HCT116 (cell line): ENCODE results near the gene C11orf58. TPM values are rescaled to one million over a fixed set of nuclear protein-coding genes. Genes with fewer than 3 reads are reported as not detected.

Experiments
- ATAC-seq: fragments of 200-7000 bp; cut with Tn5 transposase; 2 replicates; pipeline ENCODE4 v1.9.1; 2020; ENCODE audit warnings: mild to moderate bottlenecking, moderate library complexity
- BruUV-seq: library from RNA; stranded (reverse); fragments of 400-500 nt; replicated peaks from 2 replicates; lab custom pipeline; 2021; lab: Mats Ljungman, UMichigan
- CTCF ChIA-PET: fragments of 300-600 bp; sonication (Branson Sonifier 250); formaldehyde crosslinking; loops from one replicate; lab custom pipeline; 2021; ENCODE audit warnings: antibody characterized with exemption; lab: Charles Lee
- POLR2A ChIA-PET: fragments of 300-600, 350-600 bp; sonication (Branson Sonifier 250); formaldehyde crosslinking; loops from one replicate; lab custom pipeline; 2021; ENCODE audit warnings: antibody characterized with exemption; lab: Charles Lee
- RAD21 ChIA-PET, 2 experiments: fragments of 300-600 bp; sonication (Branson Sonifier 250); formaldehyde crosslinking; loops; one replicate each; lab custom pipeline; 2023; ENCODE audit warnings: low total read pairs in 2 of 2; ENCODE audit not compliant: uncharacterized antibody in 2 of 2, unreplicated experiment in 2 of 2, low non-redundant PET in 1 of 2; lab: Charles Lee
- DNase-seq: peaks from one replicate; pipeline ENCODE4 v3.0.0-alpha.2; 2010; ENCODE audit warnings: low read depth, low spot score
- H2AFZ ChIP-seq: fragments of 200-600 bp; shearing (Covaris generic), sonication (generic); 2 replicates; pipeline ENCODE4 v1.6.1; 2017; ENCODE audit warnings: low read depth, mixed run types, mixed read lengths, antibody characterized with exemption, low read length; ENCODE audit not compliant: poor library complexity, severe bottlenecking
- H3K27ac ChIP-seq: 2 replicates; pipeline ENCODE4 v1.5.1; 2012; ENCODE audit warnings: low read depth, low read length
- H3K27me3 ChIP-seq: fragments of 200-600 bp; sonication (generic); 2 replicates; pipeline ENCODE4 v1.6.1; 2016; ENCODE audit warnings: mixed run types, low read length, mixed read lengths; ENCODE audit not compliant: insufficient read depth
- H3K36me3 ChIP-seq, 2 experiments: fragments of 200-500 bp in 1 of 2; fragments of 200-600 bp in 1 of 2; sonication (Bioruptor generic) in 1 of 2; sonication (generic) in 1 of 2; 2 replicates each; pipeline versions ENCODE4 v1.5.1 to v1.6.1; 2014 to 2016; ENCODE audit warnings: low read length in 2 of 2, inconsistent platforms in 1 of 2, mixed read lengths in 1 of 2, mixed run types in 1 of 2; ENCODE audit not compliant: insufficient read depth in 2 of 2, control insufficient read depth in 1 of 2
- H3K4me1 ChIP-seq, 2 experiments: fragments of 200-600 bp in 1 of 2; sonication (generic) in 1 of 2; 2 replicates each; pipeline versions ENCODE4 v1.5.1 to v1.6.1; 2012 to 2017; ENCODE audit warnings: low read length in 2 of 2, inconsistent platforms in 1 of 2, mild to moderate bottlenecking in 1 of 2, mixed read lengths in 1 of 2, mixed run types in 1 of 2, moderate library complexity in 1 of 2; ENCODE audit not compliant: insufficient read depth in 2 of 2, control insufficient read depth in 1 of 2
- H3K4me2 ChIP-seq: fragments of 200-600 bp; sonication (generic); 2 replicates; pipeline ENCODE4 v1.6.1; 2017; ENCODE audit warnings: mixed run types, low read length, mixed read lengths
- H3K4me3 ChIP-seq, 2 experiments: fragments of 200-600 bp in 1 of 2; sonication (generic) in 1 of 2; replicated peaks in 1 of 2; 2 replicates each; pipeline ENCODE4 v1.5.1; 2011 to 2016; ENCODE audit warnings: low read length in 2 of 2, control low read depth in 1 of 2, low read depth in 1 of 2, mild to moderate bottlenecking in 1 of 2, mixed read lengths in 1 of 2, mixed run types in 1 of 2
- H3K79me2 ChIP-seq: fragments of 200-600 bp; sonication (generic); 2 replicates; pipeline ENCODE4 v1.6.1; 2017; ENCODE audit warnings: mild to moderate bottlenecking, mixed run types, low read length, moderate library complexity, mixed read lengths; ENCODE audit not compliant: insufficient read depth
- H3K9ac ChIP-seq: fragments of 200-600 bp; sonication (generic); 2 replicates; pipeline ENCODE4 v1.6.1; 2016; ENCODE audit warnings: low read length, mixed read lengths
- H3K9me2 ChIP-seq: fragments of 200-600 bp; sonication (generic), shearing (Covaris generic); 2 replicates; pipeline ENCODE4 v1.6.1; 2017; ENCODE audit warnings: mixed run types, mild to moderate bottlenecking, moderate library complexity; ENCODE audit not compliant: insufficient read depth
- H3K9me3 ChIP-seq, 2 experiments: fragments of 200-500 bp in 1 of 2; fragments of 200-600 bp in 1 of 2; sonication (Bioruptor generic) in 1 of 2; sonication (generic) in 1 of 2; 2 replicates each; pipeline ENCODE4 v1.6.1; 2014 to 2017; ENCODE audit warnings: low read length in 2 of 2, mixed read lengths in 2 of 2, inconsistent platforms in 1 of 2, low read depth in 1 of 2, mild to moderate bottlenecking in 1 of 2, mixed run types in 1 of 2, moderate library complexity in 1 of 2; ENCODE audit not compliant: control insufficient read depth in 1 of 2, insufficient read depth in 1 of 2
- H4K20me1 ChIP-seq: fragments of 200-600 bp; sonication (generic), shearing (Covaris generic); 2 replicates; pipeline ENCODE4 v1.6.1; 2017; ENCODE audit warnings: mixed run types, mild to moderate bottlenecking, moderate library complexity; ENCODE audit not compliant: insufficient read depth
- ATF3 ChIP-seq: IDR thresholded peaks from 2 replicates; pipeline ENCODE4 v1.6.1; 2012
- CBX3 ChIP-seq: IDR thresholded peaks from 2 replicates; pipeline ENCODE4 v1.6.1; 2012; ENCODE audit warnings: low read depth
- CEBPB ChIP-seq: IDR thresholded peaks from 2 replicates; pipeline ENCODE4 v1.6.1; 2012; ENCODE audit warnings: low read depth
- CTCF ChIP-seq, 3 experiments: fragments of 200-600 bp in 1 of 3; sonication (generic) in 1 of 3; IDR thresholded peaks in 2 of 3; conservative IDR thresholded peaks in 1 of 3; 2 replicates each; pipeline ENCODE4 v1.5.1; 2012 to 2017; ENCODE audit warnings: low read depth in 2 of 3, low read length in 2 of 3, antibody characterized with exemption in 1 of 3, borderline replicate concordance in 1 of 3, control low read depth in 1 of 3, mild to moderate bottlenecking in 1 of 3, mixed read lengths in 1 of 3, mixed run types in 1 of 3, moderate library complexity in 1 of 3; ENCODE audit not compliant: insufficient read depth in 1 of 3
- EZH2phosphoT487 ChIP-seq: fragments of 200-600 bp; IDR thresholded peaks from 2 replicates; pipeline ENCODE4 v1.6.1; 2018; ENCODE audit warnings: antibody characterized with exemption, borderline replicate concordance
- FOSL1 ChIP-seq: IDR thresholded peaks from 2 replicates; pipeline ENCODE4 v1.6.1; 2012; ENCODE audit warnings: low read depth
- MAX ChIP-seq: IDR thresholded peaks from 2 replicates; pipeline ENCODE4 v1.6.1; 2012
- POLR2A ChIP-seq: IDR thresholded peaks from 2 replicates; pipeline ENCODE4 v1.7.0; 2011; ENCODE audit warnings: borderline replicate concordance; ENCODE audit not compliant: insufficient read depth, insufficient read length; ENCODE audit errors: extremely low read depth
- SIN3A ChIP-seq: IDR thresholded peaks from 2 replicates; pipeline ENCODE4 v1.6.1; 2012; ENCODE audit warnings: low read depth
- SP1 ChIP-seq: IDR thresholded peaks from 2 replicates; pipeline ENCODE4 v1.6.1; 2012; ENCODE audit warnings: low read depth
- SRF ChIP-seq: IDR thresholded peaks from 2 replicates; pipeline ENCODE4 v1.6.1; 2012; ENCODE audit warnings: low read depth
- TCF7L2 ChIP-seq: IDR thresholded peaks from 2 replicates; pipeline ENCODE4 v1.7.0; 2011; ENCODE audit warnings: borderline replicate concordance, inconsistent platforms; ENCODE audit not compliant: insufficient read depth, insufficient read length; ENCODE audit errors: extremely low read depth
- YY1 ChIP-seq: IDR thresholded peaks from 2 replicates; pipeline ENCODE4 v1.6.1; 2011; ENCODE audit warnings: low read length, low read depth, moderate library complexity, mild to moderate bottlenecking; ENCODE audit not compliant: insufficient replicate concordance; ENCODE audit errors: extremely low read depth
- ZBTB33 ChIP-seq: IDR thresholded peaks from 2 replicates; pipeline ENCODE4 v1.6.1; 2011; ENCODE audit warnings: mild to moderate bottlenecking, low read length, moderate library complexity; ENCODE audit not compliant: insufficient replicate concordance; ENCODE audit errors: extremely low read depth
- ZNF274 ChIP-seq: fragments of 200-500 bp; sonication (Bioruptor generic); IDR thresholded peaks from 2 replicates; pipeline ENCODE4 v1.6.1; 2014; ENCODE audit warnings: mild to moderate bottlenecking, low read depth, low read length, inconsistent platforms
- intact Hi-C: fragments of 100-400 bp; cut with micrococcal nuclease; formaldehyde crosslinking; loops from 2 replicates; pipeline ENCODE4 v1.10.0; 2022
- total RNA-seq: library from RNA; stranded (reverse); gene quantifications from one replicate; pipeline ENCODE4 v1.2.1, GENCODE V29; 2021; ENCODE audit not compliant: unreplicated experiment

Gene C11orf58
- total RNA-seq, 1 experiment from 2014 or later = 108 TPM

- Histone ChIP-seq H3K79me2 (peaks cover 31% of the 10 kb centered on the region), H3K4me2 (no peak overlapping the region), H3K36me3 (peaks cover 70 to 79% of the 10 kb centered on the region in 2 experiments), H3K9me3 (no peaks in the 10 kb centered on the region), H2AFZ (no peak overlapping the region), H4K20me1 (no peaks in the 10 kb centered on the region), H3K9me2 (no peaks in the 10 kb centered on the region), H3K4me3 (no peak overlapping the region), H3K4me1 (no peaks in the 10 kb centered on the region), H3K9ac (no peak overlapping the region), H3K27me3 (no peaks in the 10 kb centered on the region), H3K27ac (no peak overlapping the region)
- no TSS peak for BruUV-seq
- intact Hi-C loops = no loop called here
- TF ChIP-seq POLR2A (no peak), MAX (no peak), ATF3 (no peak), TCF7L2 (no peak), SP1 (no peak), CEBPB (no peak), CBX3 (no peak), SIN3A (no peak), ZBTB33 (no peak), EZH2phosphoT487 (no peak), ZNF274 (no peak), CTCF (IDR thresholded peaks at IDR 0.05 in 2 of 3, conservative IDR thresholded peaks at IDR 0.05 in 1 of 3; ENCODE audit: borderline replicate concordance in 1 of 3, insufficient read depth in 1 of 3, low read depth in 2 of 3, low read length in 2 of 3) (no peak), YY1 (no peak), SRF (no peak), FOSL1 (no peak)
- ChIA-PET RAD21 (no interaction called here), CTCF (no interaction called here), POLR2A (no interaction called here)
- ATAC-seq (no peak), DNase-seq (no peak)
Measured at GRCh38 chr11:16750417-16750816, 12.0 kb downstream of the C11orf58 start.
